Endothelial cell of umbilical vein (primary cell): ENCODE data around the gene CD80. TPM values are rescaled to one million over a fixed set of nuclear protein-coding genes. Genes with fewer than 3 reads are reported as not detected.

Experiments used
- BruUV-seq: library from RNA; stranded (reverse); fragments of 400-500 nt; replicated peaks from 2 replicates; lab custom pipeline; 2021; lab: Mats Ljungman, UMichigan
- CTCF ChIA-PET: fragments of 300-600, 350-600 bp; sonication (Branson Sonifier 250); formaldehyde crosslinking; loops from one replicate; lab custom pipeline; 2021; ENCODE audit warnings: antibody characterized with exemption, inconsistent platforms; lab: Charles Lee
- POLR2A ChIA-PET: fragments of 300-600, 350-600 bp; sonication (Branson Sonifier 250); formaldehyde crosslinking; loops from one replicate; lab custom pipeline; 2021; ENCODE audit warnings: antibody characterized with exemption, inconsistent platforms; lab: Charles Lee
- DNase-seq: peaks from one replicate; pipeline ENCODE4 v3.0.0-alpha.2; 2011; ENCODE audit warnings: low read depth, low spot score
- FAIRE-seq: peaks from 2 replicates; lab custom pipeline; 2011; peaks lifted over from hg19 to GRCh38; lab: Jason Lieb, UNC
- H2AFZ ChIP-seq: 2 replicates; pipeline ENCODE4 v1.6.0; 2012; ENCODE audit warnings: low read depth, low read length, control low read depth, inconsistent platforms
- H3K27ac ChIP-seq: 2 replicates; pipeline ENCODE4 v1.5.1; 2011; ENCODE audit warnings: low read depth, mild to moderate bottlenecking, control low read depth, low read length, moderate library complexity; ENCODE audit not compliant: insufficient read depth
- H3K27me3 ChIP-seq, 2 experiments: 2 replicates each; pipeline versions ENCODE4 v1.6.0 to v1.6.1; 2011; ENCODE audit warnings: low read length in 2 of 2, mixed read lengths in 1 of 2; ENCODE audit not compliant: control insufficient read depth in 2 of 2, insufficient read depth in 2 of 2
- H3K36me3 ChIP-seq, 2 experiments: 2 replicates in 1 of 2; 3 replicates in 1 of 2; pipeline ENCODE4 v1.5.1; 2011; ENCODE audit warnings: low read length in 2 of 2, mild to moderate bottlenecking in 1 of 2, moderate library complexity in 1 of 2; ENCODE audit not compliant: control insufficient read depth in 2 of 2, insufficient read depth in 2 of 2; ENCODE audit errors: extremely low read depth in 1 of 2
- H3K4me1 ChIP-seq: 3 replicates; pipeline ENCODE4 v1.5.1; 2011; ENCODE audit warnings: mild to moderate bottlenecking, low read length; ENCODE audit not compliant: control insufficient read depth, insufficient read depth; ENCODE audit errors: extremely low read depth
- H3K4me2 ChIP-seq: 2 replicates; pipeline ENCODE4 v1.6.1; 2011; ENCODE audit warnings: low read length, control low read depth, mixed read lengths; ENCODE audit not compliant: insufficient read depth
- H3K4me3 ChIP-seq, 3 experiments: fragments of 200-600 bp in 1 of 3; sonication (generic), shearing (Covaris generic) in 1 of 3; replicated peaks in 1 of 3; 2 replicates each; pipeline ENCODE4 v1.5.1; 2011 to 2016; ENCODE audit warnings: control low read depth in 3 of 3, low read length in 3 of 3, mild to moderate bottlenecking in 2 of 3, inconsistent platforms in 1 of 3, low read depth in 1 of 3, moderate library complexity in 1 of 3; ENCODE audit not compliant: insufficient read depth in 1 of 3
- H3K79me2 ChIP-seq: 2 replicates; pipeline ENCODE4 v1.6.0; 2012; ENCODE audit warnings: low read length, inconsistent platforms; ENCODE audit not compliant: control insufficient read depth, insufficient read depth
- H3K9ac ChIP-seq: replicated peaks from 2 replicates; pipeline ENCODE3; 2011; ENCODE audit warnings: low read length, control low read depth; ENCODE audit not compliant: insufficient read depth; ENCODE audit errors: extremely low read depth
- H3K9me1 ChIP-seq: replicated peaks from 3 replicates; pipeline ENCODE4 v1.6.0; 2011; ENCODE audit warnings: mild to moderate bottlenecking, low read length; ENCODE audit not compliant: control insufficient read depth, insufficient read depth; ENCODE audit errors: extremely low read depth
- H3K9me3 ChIP-seq: replicated peaks from 2 replicates; pipeline ENCODE4 v1.5.1; 2012; ENCODE audit warnings: low read length, inconsistent platforms; ENCODE audit not compliant: control insufficient read depth, insufficient read depth
- H4K20me1 ChIP-seq: replicated peaks from 2 replicates; pipeline ENCODE3; 2011; ENCODE audit warnings: mild to moderate bottlenecking, low read length; ENCODE audit not compliant: control insufficient read depth, insufficient read depth; ENCODE audit errors: extremely low read depth
- EZH2 ChIP-seq: IDR thresholded peaks from 2 replicates; pipeline ENCODE4 v1.6.1; 2012; ENCODE audit warnings: borderline replicate concordance, low read depth, mild to moderate bottlenecking, moderate library complexity, low read length, inconsistent platforms; ENCODE audit not compliant: severe bottlenecking
- FOS ChIP-seq: IDR thresholded peaks from 2 replicates; pipeline ENCODE4 v1.6.1; 2011; ENCODE audit warnings: mild to moderate bottlenecking, low read length, moderate library complexity, borderline replicate concordance; ENCODE audit not compliant: insufficient read depth
- GATA2 ChIP-seq: IDR thresholded peaks from 2 replicates; pipeline ENCODE4 v1.7.0; 2011; ENCODE audit warnings: low read depth, mild to moderate bottlenecking, moderate library complexity, mixed read lengths, low read length; ENCODE audit not compliant: insufficient read length, insufficient read depth
- JUN ChIP-seq: IDR thresholded peaks from 2 replicates; pipeline ENCODE4 v1.6.1; 2011; ENCODE audit warnings: borderline replicate concordance, low read depth; ENCODE audit not compliant: insufficient read length, insufficient read depth
- MYC ChIP-seq: IDR thresholded peaks from one replicate; pipeline ENCODE4 v1.6.1; 2011; ENCODE audit warnings: mild to moderate bottlenecking, low read depth, low read length
- POLR2A ChIP-seq: IDR thresholded peaks from 2 replicates; pipeline ENCODE4 v1.6.1; 2012; ENCODE audit warnings: low read depth, mild to moderate bottlenecking, control low read depth, low read length
- POLR2AphosphoS5 ChIP-seq: IDR thresholded peaks from 2 replicates; pipeline ENCODE4 v1.6.1; 2012; ENCODE audit warnings: low read depth, mild to moderate bottlenecking, control low read depth, low read length, moderate library complexity; ENCODE audit not compliant: insufficient read depth
- dilution Hi-C: fragments of 300-500 bp; cut with MboI; formaldehyde crosslinking; loops from one replicate; pipeline ENCODE4 v1.15.0; 2019; ENCODE audit warnings: low sequenced_read_pairs; ENCODE audit not compliant: extremely low pct_ligation_motif_present
- intact Hi-C: fragments of 100-400 bp; cut with micrococcal nuclease; formaldehyde crosslinking; loops from one replicate; pipeline ENCODE4 v1.10.0; 2022
- polyA plus RNA-seq, 4 experiments: library from polyadenylated mRNA; depleted of rRNA in 3 of 4; stranded (reverse) in 3 of 4; unstranded in 1 of 4; fragments of >200 nt; gene quantifications; 2 replicates each; pipeline versions ENCODE4 v1.2.1 to v1.2.3, GENCODE V29; 2011 to 2012; ENCODE audit warnings: missing spikeins in 1 of 4
- total RNA-seq: library from RNA; stranded (reverse); gene quantifications from 2 replicates; pipeline ENCODE4 v1.2.3, GENCODE V29; 2021
- TF ChIP-seq, protein P1 (sequence below): IDR thresholded peaks from 2 replicates; pipeline ENCODE4 v1.6.1; 2011; ENCODE audit not compliant: insufficient read depth, insufficient read length
- TF ChIP-seq, protein P2 (sequence below), 2 donors: IDR thresholded peaks; 1 replicate in 1 of 2; 2 replicates in 1 of 2; pipeline ENCODE4 v1.5.1; 2011; ENCODE audit warnings: low read length in 2 of 2, mild to moderate bottlenecking in 2 of 2, moderate library complexity in 2 of 2, control low read depth in 1 of 2, inconsistent platforms in 1 of 2, low read depth in 1 of 2; ENCODE audit not compliant: insufficient read depth in 1 of 2; ENCODE audit errors: extremely low read depth in 1 of 2

The CD80 gene
- total and polyA plus RNA-seq, 2 donors (not counting 3 experiments of a cell fraction or from before 2014, with no cell fraction given), result not detected

DNA sequence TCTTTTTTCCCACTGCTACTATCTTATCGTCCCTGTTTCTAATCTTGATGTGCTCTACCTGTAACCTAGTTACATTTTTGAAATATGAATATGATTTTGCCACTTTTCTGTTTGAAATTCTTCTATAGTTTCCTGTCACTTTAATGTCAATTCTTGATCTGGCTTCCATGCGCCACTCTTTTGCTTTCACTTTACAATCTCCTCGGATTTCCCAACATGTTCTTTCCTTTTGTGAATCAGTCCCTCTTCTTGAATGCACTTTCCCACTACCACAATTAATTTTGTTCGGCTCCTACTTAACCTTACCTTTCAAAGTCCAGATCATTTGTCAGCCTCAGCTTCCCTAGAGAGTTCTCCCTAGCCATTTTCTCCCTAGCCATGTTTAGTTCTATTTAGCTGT is 52.8 kb downstream of the CD80 start:
- Histone ChIP-seq H3K9me1 (no peaks in the 10 kb centered on the region), H3K4me2 (no peak overlapping the region), H3K79me2 (no peaks in the 10 kb centered on the region), H3K4me3 (no peak overlapping the region), H4K20me1 (no peaks in the 10 kb centered on the region), H2AFZ (no peak overlapping the region), H3K4me1 (no peaks in the 10 kb centered on the region), H3K9ac (no peak overlapping the region), H3K27me3 (no peaks in the 10 kb centered on the region), H3K36me3 (peaks cover 3 to 11% of the 10 kb centered on the region in 2 experiments), H3K27ac (no peak overlapping the region), H3K9me3 (no peaks in the 10 kb centered on the region)
- ChIA-PET POLR2A (no interaction called here), CTCF (no interaction called here)
- BruUV-seq, result no TSS peak
- DNase-seq (no peak), FAIRE-seq (no peak)
- TF ChIP-seq, protein P1, sequence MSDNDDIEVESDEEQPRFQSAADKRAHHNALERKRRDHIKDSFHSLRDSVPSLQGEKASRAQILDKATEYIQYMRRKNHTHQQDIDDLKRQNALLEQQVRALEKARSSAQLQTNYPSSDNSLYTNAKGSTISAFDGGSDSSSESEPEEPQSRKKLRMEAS, result no peak
- no peak for TF ChIP-seq POLR2A
- no peak for TF ChIP-seq POLR2AphosphoS5
- TF ChIP-seq, protein P2, sequence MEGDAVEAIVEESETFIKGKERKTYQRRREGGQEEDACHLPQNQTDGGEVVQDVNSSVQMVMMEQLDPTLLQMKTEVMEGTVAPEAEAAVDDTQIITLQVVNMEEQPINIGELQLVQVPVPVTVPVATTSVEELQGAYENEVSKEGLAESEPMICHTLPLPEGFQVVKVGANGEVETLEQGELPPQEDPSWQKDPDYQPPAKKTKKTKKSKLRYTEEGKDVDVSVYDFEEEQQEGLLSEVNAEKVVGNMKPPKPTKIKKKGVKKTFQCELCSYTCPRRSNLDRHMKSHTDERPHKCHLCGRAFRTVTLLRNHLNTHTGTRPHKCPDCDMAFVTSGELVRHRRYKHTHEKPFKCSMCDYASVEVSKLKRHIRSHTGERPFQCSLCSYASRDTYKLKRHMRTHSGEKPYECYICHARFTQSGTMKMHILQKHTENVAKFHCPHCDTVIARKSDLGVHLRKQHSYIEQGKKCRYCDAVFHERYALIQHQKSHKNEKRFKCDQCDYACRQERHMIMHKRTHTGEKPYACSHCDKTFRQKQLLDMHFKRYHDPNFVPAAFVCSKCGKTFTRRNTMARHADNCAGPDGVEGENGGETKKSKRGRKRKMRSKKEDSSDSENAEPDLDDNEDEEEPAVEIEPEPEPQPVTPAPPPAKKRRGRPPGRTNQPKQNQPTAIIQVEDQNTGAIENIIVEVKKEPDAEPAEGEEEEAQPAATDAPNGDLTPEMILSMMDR (IDR thresholded peaks at IDR 0.05; ENCODE audit: extremely low read depth in 1 of 2, insufficient read depth in 1 of 2, low read depth in 1 of 2, low read length in 2 of 2), result no peak
- TF ChIP-seq EZH2, result no peak
- no peak for TF ChIP-seq FOS
- no peak for TF ChIP-seq GATA2
- no peak for TF ChIP-seq JUN
- TF ChIP-seq MYC, result no peak
- dilution Hi-C loops, result no loop called here
- intact Hi-C loops, result no loop called here
